HG02759 (cell line): ENCODE measurements around the gene PPIF.

ENCODE experiments used
- ATAC-seq: cut with Tn5 transposase; IDR thresholded peaks from one replicate; pipeline ENCODE4 v1.9.1; 2021; ENCODE audit warnings: mild to moderate bottlenecking, moderate library complexity; ENCODE audit not compliant: unreplicated experiment

PPIF gene

GRCh38 chr10:79385392-79385795 lies 38.1 kb downstream of the PPIF start:
- ATAC-seq = no peak

- no peak for ATAC-seq
These were observed 38.7 kb downstream of the PPIF start for GRCh38 chr10:79385804-79386531.

GRCh38 chr10:79386637-79387465 lies 39.6 kb downstream of the PPIF start:
- no peak for ATAC-seq

GRCh38 chr10:79387466-79387973 lies 40.3 kb downstream of the PPIF start:
- no peak for ATAC-seq

GRCh38 chr10:79387974-79388850 lies 40.9 kb downstream of the PPIF start:
- ATAC-seq = no peak

- ATAC-seq = no peak
These were observed 42.8 kb downstream of the PPIF start for GRCh38 chr10:79390057-79390456.

GRCh38 chr10:79390551-79391229 lies 43.4 kb downstream of the PPIF start:
- no peak for ATAC-seq

- ATAC-seq = no peak
These were observed 44.2 kb downstream of the PPIF start for GRCh38 chr10:79391231-79392019.

- no peak for ATAC-seq
These were observed 44.7 kb downstream of the PPIF start for GRCh38 chr10:79392020-79392398.

- no peak for ATAC-seq
These were observed 45.4 kb downstream of the PPIF start for GRCh38 chr10:79392506-79393176.

- no peak for ATAC-seq
These were observed 46.1 kb downstream of the PPIF start for GRCh38 chr10:79393221-79393923.

GRCh38 chr10:79393924-79394610 lies 46.8 kb downstream of the PPIF start:
- ATAC-seq = no peak

- ATAC-seq = no peak
These were observed 47.4 kb downstream of the PPIF start for GRCh38 chr10:79394664-79395063.

- ATAC-seq = no peak
These were observed 49.3 kb downstream of the PPIF start for GRCh38 chr10:79396520-79396919.

GRCh38 chr10:79397051-79397450 lies 49.8 kb downstream of the PPIF start:
- no peak for ATAC-seq

- ATAC-seq = no peak
These were observed 50.5 kb downstream of the PPIF start for GRCh38 chr10:79397575-79398303.

- ATAC-seq = no peak
These were observed 51.4 kb downstream of the PPIF start for GRCh38 chr10:79398642-79399041.
